Measurements from ENCODE around the gene SIX5.
"Not testable (repeated sequence)": the region's sequence is repeated elsewhere in the genome, so short reads cannot be mapped to it uniquely, and the experiment has no call there.

Gene SIX5

GRCh38 chr19:45730368-45731288, 38.4 kb downstream of the SIX5 start, which contains the start of gene FBXO46:
Gene FBXO46 (minus strand): TSS chr19:45730896. CDS start chr19:45713495, 17,401 bp downstream.
- TF ChIP-seq ZNF384 (IDR thresholded peaks at IDR 0.05) = no peak; the same call in 1 of the 2 replicates
- no peak for TF ChIP-seq ARNT (IDR thresholded peaks at IDR 0.05)
- peak; percentile 98 for TF ChIP-seq ELF4 (IDR thresholded peaks at IDR 0.05)
- ChIA-PET CTCF (interaction anchor here (0.7 to 2.3 kb wide), 3 partner anchors 14 to 398 kb away, joined by 3 to 12 read pairs (median 3); partner anchors contain the start of genes QPCTL and SNRPD2), POLR2A (interaction anchor here (0.8 to 3.5 kb wide), 9 partner anchors 9 to 43 kb away, joined by 3 to 37 read pairs (median 5); partner anchors contain the start of genes QPCTL, SIX5 and SNRPD2)
- peak; percentile 96 for DNase-seq (ENCODE audit: extremely low spot score)

GRCh38 chr19:45729800-45730290, 39.2 kb downstream of the SIX5 start:
- DNase-seq (ENCODE audit: extremely low spot score) = no peak
- POLR2A ChIA-PET = interaction anchor here (0.8 to 3.5 kb wide), 8 partner anchors 8 to 43 kb away, joined by 3 to 37 read pairs (median 7); partner anchors contain the start of genes QPCTL, SIX5 and SNRPD2
- TF ChIP-seq BHLHE40 (IDR thresholded peaks at IDR 0.05; ENCODE audit: borderline replicate concordance) (no peak), HDGF (IDR thresholded peaks at IDR 0.05; ENCODE audit: borderline replicate concordance) (no peak), SUZ12 (IDR thresholded peaks at IDR 0.05) (no peak), ZNF384 (IDR thresholded peaks at IDR 0.05) (no peak), CTBP1 (IDR thresholded peaks at IDR 0.05; ENCODE audit: borderline replicate concordance) (no peak), FOXK2 (IDR thresholded peaks at IDR 0.05) (no peak), LEF1 (IDR thresholded peaks at IDR 0.05; ENCODE audit: borderline replicate concordance) (no peak), FOXM1 (IDR thresholded peaks at IDR 0.05; ENCODE audit: borderline replicate concordance) (no peak), PKNOX1 (IDR thresholded peaks at IDR 0.05) (no peak), NFRKB (IDR thresholded peaks at IDR 0.05) (no peak), ARNT (IDR thresholded peaks at IDR 0.05) (no peak), TARDBP (IDR thresholded peaks at IDR 0.05) (no peak), SP1 (IDR thresholded peaks at IDR 0.05) (no peak), L3MBTL2 (conservative IDR thresholded peaks at IDR 0.05) (no peak), ELF4 (IDR thresholded peaks at IDR 0.05) (no peak), FOXA1 (IDR thresholded peaks at IDR 0.05) (no peak)
- CTCF ChIA-PET = interaction anchor here (1.1 to 2.3 kb wide), 2 partner anchors 13 to 37 kb away, joined by 3 to 12 read pairs; partner anchors contain the start of genes QPCTL and SNRPD2

- DNase-seq (ENCODE audit: extremely low spot score); POLR2A ChIA-PET; CTCF ChIA-PET: not testable (repeated sequence)
Observed at GRCh38 chr19:45728683-45729082, 40.4 kb downstream of the SIX5 start.

GRCh38 chr19:45720065-45720464, 49.0 kb downstream of the SIX5 start:
- POLR2A ChIA-PET = interaction anchor here (0.7 to 1.8 kb wide), 3 partner anchors 10 to 49 kb away, joined by 3 to 4 read pairs (median 4); partner anchors contain the start of genes QPCTL and SIX5
- CTCF ChIA-PET = not testable (repeated sequence)

GRCh38 chr19:45717983-45718650, 50.9 kb downstream of the SIX5 start:
- CTCF ChIA-PET = no interaction called here
- no peak for DNase-seq (ENCODE audit: extremely low spot score)
- POLR2A ChIA-PET = interaction anchor here (3.0 to 5.9 kb wide), 3 partner anchors 13 to 50 kb away, joined by 26 to 46 read pairs (median 41); partner anchors contain the start of genes FBXO46, QPCTL, SIX5 and SNRPD2
- no peak for TF ChIP-seq PKNOX1 (IDR thresholded peaks at IDR 0.05)
- no peak for TF ChIP-seq CTBP1 (IDR thresholded peaks at IDR 0.05; ENCODE audit: borderline replicate concordance)
- TF ChIP-seq SP1 (IDR thresholded peaks at IDR 0.05) = no peak
- TF ChIP-seq NFRKB (IDR thresholded peaks at IDR 0.05) = no peak
- no peak for TF ChIP-seq HDGF (IDR thresholded peaks at IDR 0.05; ENCODE audit: borderline replicate concordance)
- TF ChIP-seq TARDBP (IDR thresholded peaks at IDR 0.05) = no peak
- no peak for TF ChIP-seq BHLHE40 (IDR thresholded peaks at IDR 0.05; ENCODE audit: borderline replicate concordance)
- no peak for TF ChIP-seq FOXK2 (IDR thresholded peaks at IDR 0.05)
- TF ChIP-seq ELF4 (IDR thresholded peaks at IDR 0.05) = no peak
- TF ChIP-seq L3MBTL2 (conservative IDR thresholded peaks at IDR 0.05) = no peak
- no peak for TF ChIP-seq FOXA1 (IDR thresholded peaks at IDR 0.05)
- TF ChIP-seq ZNF384 (IDR thresholded peaks at IDR 0.05) = no peak
- TF ChIP-seq ARNT (IDR thresholded peaks at IDR 0.05) = no peak

More at GRCh38 chr19:45720065-45720464, 49.0 kb downstream of the SIX5 start:
- not testable (repeated sequence) for DNase-seq (ENCODE audit: extremely low spot score)

- CTCF ChIA-PET = interaction anchor here (0.6 to 1.6 kb wide), 3 partner anchors 13 to 360 kb away, joined by 3 to 7 read pairs (median 3); partner anchors contain the start of genes QPCTL and SNRPD2
- POLR2A ChIA-PET = interaction anchor here (0.6 to 5.9 kb wide), 8 partner anchors 11 to 74 kb away, joined by 3 to 46 read pairs (median 6); partner anchors contain the start of genes FBXO46, QPCTL, SIX5 and SNRPD2
- TF ChIP-seq ZNF384 (IDR thresholded peaks at IDR 0.05) (no peak), ELF4 (IDR thresholded peaks at IDR 0.05) (no peak), NFRKB (IDR thresholded peaks at IDR 0.05) (no peak), PKNOX1 (IDR thresholded peaks at IDR 0.05) (peak; percentile 96), CTBP1 (IDR thresholded peaks at IDR 0.05; ENCODE audit: borderline replicate concordance) (no peak), HDGF (IDR thresholded peaks at IDR 0.05; ENCODE audit: borderline replicate concordance) (no peak), FOXM1 (IDR thresholded peaks at IDR 0.05; ENCODE audit: borderline replicate concordance) (no peak), BHLHE40 (IDR thresholded peaks at IDR 0.05; ENCODE audit: borderline replicate concordance) (no peak), L3MBTL2 (conservative IDR thresholded peaks at IDR 0.05) (peak; percentile 27; the same call in 1 of the 2 replicates), SP1 (IDR thresholded peaks at IDR 0.05) (no peak), TARDBP (IDR thresholded peaks at IDR 0.05) (no peak), FOXA1 (IDR thresholded peaks at IDR 0.05) (no peak), SUZ12 (IDR thresholded peaks at IDR 0.05) (no peak), LEF1 (IDR thresholded peaks at IDR 0.05; ENCODE audit: borderline replicate concordance) (no peak), ARNT (IDR thresholded peaks at IDR 0.05) (no peak)
- DNase-seq (ENCODE audit: extremely low spot score) = peak; percentile 97
Observed at GRCh38 chr19:45717131-45717982, 51.7 kb downstream of the SIX5 start.

Data from HEK293T (cell line).